Sciatic nerve (tissue), 2 donors: Measurements from ENCODE around the gene TNFSF13. TPM values are rescaled to one million over a fixed set of nuclear protein-coding genes. Genes with fewer than 3 reads are reported as not detected.
"Not testable (repeated sequence)": the region's sequence is repeated elsewhere in the genome, so short reads cannot be mapped to it uniquely, and the experiment has no call there.

Experiments
- ATAC-seq: fragments of 200-7000 bp; cut with Tn5 transposase; one replicate; pipeline ENCODE4 v1.9.1; 2020; ENCODE audit warnings: mild to moderate bottlenecking, moderate library complexity
- DNase-seq: peaks from one replicate; pipeline ENCODE4 v3.0.0-alpha.2; 2020; ENCODE audit warnings: low spot score
- intact Hi-C: fragments of 100-400 bp; cut with DNase I; formaldehyde crosslinking; loops from one replicate; pipeline ENCODE4 v1.14.2; 2022
- total RNA-seq: library from RNA; stranded (reverse); fragmentation: NEBNext Ultra II Directional; extraction: Animal tissue kit (Norgen Biotek cat#: 25700); gene quantifications from one replicate; pipeline ENCODE4 v1.2.1, GENCODE V29; 2021
- donor health status: DM: no; HTN: no; CAD: no.
- donor health status: DM: no; HTN: no; CAD: no.

TNFSF13 gene
- total RNA-seq, 1 donor from 2014 or later, result 32.7 TPM

DNA sequence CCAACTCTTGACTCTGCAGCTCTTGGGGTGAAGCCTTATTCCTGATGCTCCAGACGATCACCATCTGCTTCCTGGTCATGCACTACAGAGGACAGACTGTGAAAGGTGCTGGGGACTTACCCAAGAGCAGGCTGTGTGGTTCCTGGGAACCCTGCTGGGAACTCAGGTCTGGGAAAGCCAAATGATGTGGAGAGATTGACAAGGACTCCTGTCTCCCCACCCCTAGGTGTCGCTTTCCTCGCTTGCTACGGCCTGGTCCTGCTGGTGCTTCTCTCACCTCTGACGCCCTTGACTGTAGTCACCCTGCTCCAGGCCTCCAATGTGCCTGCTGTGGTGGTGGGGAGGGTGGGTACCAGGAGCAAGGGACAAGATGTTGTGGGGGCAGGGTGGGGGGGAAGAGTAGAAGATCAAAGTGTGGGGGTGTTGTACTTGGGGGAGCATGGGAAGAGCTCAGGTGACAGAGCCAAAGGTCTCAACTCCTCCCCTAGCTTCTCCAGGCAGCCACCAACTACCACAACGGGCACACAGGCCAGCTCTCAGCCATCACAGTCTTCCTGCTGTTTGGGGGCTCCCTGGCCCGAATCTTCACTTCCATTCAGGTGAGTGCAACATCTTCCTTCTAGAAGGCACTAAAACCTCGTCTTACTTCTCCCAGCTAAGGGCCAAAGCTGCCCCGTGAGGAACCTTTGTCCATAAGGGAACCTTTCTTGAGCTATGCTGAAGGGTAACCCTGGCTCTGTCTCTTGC is 28.3 kb downstream of the TNFSF13 start:
- intact Hi-C loops, result no loop called here
- DNase-seq, result no peak
- ATAC-seq, result no peak

DNA sequence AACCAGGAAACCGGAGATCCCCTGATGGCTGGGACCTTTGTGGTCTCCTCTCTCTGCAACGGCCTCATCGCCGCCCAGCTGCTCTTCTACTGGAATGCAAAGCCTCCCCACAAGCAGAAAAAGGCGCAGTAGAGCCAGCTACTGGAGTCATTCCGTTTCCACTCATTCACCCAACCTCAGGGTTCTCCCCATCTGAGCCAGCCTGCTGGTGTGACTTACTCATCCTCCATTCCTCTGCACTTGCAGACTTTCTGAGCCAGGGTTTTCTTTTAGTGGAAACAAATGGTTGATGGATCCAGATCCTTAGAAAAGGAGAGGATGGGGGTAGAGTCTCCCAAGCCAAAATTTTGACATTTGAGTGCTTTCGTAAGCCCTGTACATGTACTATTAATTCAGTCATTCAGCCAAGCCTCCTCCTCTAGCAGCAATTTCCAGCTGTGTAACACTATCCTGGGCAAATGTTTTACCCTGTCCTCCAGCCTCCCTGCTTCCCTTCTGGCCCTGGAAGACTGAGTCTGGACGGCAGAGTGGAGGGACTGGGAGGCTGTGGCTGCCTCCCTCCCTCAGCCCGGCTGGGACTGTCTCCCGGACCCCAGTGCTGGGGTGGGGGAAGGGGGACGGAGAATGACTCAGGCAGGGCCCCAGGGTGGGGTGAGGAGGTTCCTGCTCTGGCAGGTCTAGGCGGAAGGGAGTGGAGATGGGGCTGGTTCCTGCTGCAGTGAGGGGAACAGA is 29.0 kb downstream of the TNFSF13 start:
- intact Hi-C loops, result no loop called here
- ATAC-seq, result no peak
- DNase-seq, result no peak

DNA sequence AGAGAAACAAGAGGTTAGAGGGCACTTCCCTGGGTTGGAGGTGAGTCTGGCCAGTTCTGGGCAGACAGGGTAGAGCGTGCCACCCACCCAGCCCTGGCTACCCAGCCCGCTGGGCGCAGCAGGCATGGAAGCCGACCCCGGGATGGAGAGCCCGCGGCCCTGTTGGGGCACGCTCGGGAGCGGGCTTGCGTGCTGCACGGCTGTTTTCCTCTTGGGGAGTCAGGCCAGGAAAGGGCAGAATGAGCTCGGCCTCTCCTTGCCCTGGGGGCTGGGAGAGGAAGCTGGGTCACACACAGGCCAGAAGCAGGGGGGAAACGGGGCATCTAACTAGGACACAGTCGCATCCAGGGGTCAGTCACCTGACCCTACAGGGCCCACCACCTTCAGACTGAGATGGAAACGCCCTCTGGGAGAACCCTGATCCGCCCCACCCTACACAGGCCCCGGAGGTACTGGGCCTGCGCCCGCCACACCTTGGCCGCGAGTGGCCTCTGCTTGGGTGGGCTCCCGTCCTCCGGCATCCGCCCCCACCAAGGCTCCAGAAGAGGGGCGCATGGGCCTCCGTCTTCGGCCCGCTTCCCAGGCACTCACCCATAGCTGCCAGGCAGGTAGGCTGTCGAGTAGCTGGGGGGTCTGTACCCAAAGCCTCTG is 30.1 kb downstream of the TNFSF13 start:
- ATAC-seq (peak; percentile 31), DNase-seq (no peak)
- intact Hi-C loops, result no loop called here

DNA sequence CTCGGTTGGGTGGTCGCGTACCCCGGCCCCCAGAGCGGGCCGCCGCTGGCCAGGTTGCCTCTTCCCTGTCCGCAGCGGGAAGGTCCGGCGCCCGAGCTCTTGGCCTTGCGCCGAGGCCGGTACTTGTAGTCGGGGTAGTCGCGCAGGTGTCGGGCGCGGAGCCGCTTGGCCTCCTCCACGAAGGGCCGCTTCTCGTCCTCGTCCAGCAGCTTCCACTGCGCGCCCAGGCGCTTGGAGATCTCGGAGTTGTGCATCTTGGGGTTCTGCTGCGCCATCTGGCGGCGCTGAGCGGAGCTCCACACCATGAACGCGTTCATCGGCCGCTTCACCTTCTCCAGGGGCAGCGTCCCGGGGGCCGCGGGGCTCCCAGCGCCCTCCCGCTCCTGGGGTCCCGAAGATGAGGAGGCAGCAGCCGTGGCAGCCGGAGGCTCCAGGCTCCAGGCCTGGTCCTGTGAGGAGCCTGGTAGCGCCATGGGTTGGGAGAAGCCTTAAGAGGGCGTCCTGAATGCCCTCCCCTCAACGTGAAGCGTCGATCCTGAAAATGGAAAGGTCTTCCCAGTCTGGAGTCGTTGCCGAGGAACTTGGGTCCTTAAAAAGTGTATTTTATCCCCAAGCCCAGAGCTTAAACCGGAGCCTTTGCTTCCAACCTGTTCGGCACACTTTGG is 30.8 kb downstream of the TNFSF13 start:
- intact Hi-C loops, result no loop called here
- peak; percentile 92 for ATAC-seq

DNA sequence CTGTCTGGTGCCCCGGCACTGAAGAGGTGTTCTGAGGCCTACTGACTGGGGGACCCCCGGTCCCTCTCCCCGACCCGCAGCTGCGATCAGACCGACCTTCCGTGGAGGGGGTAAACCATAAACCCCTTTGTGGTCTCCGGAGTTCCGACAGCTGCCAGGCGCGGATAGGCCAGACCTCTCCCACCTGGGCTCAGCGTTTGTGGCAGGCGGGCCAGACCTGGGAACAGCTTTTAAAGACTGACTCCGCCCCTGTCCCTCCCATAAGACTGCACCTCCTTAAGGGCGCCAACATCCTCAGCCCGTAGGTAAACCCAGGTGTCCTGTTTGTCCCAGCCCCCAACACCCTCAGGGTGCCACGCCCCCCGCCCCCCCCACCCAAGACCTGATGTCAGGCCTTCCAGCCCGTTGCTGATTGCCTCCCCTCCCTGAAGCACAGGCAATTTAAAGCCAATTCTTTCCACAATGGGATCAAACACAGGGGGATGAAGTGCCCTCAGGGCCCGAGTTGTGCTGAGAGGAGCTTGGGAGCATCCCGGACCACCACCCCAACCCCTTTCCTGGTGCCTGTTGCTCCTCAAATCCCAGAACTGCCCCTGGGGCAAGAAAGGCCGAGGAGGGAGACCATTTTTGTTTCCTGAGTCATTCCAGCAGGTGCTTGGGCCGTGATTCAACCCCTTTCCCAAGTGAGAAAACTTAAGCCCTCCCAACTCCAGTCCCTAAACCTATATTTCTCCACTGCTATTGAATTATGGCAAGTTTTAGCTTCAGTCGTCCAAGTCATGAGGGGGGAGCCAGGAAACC is 31.5 kb downstream of the TNFSF13 start, which contains the start of gene SOX15:
Gene SOX15, minus strand, starts transcription at position 204 of the 801 bp plus-strand sequence. CDS start 418 bp downstream, outside the sequence.
- peak; percentile 6 for ATAC-seq
- intact Hi-C loops, result no loop called here
- DNase-seq, result no peak

More for the DNA sequence above, 30.8 kb downstream of the TNFSF13 start:
- DNase-seq, result peak; percentile 92

DNA sequence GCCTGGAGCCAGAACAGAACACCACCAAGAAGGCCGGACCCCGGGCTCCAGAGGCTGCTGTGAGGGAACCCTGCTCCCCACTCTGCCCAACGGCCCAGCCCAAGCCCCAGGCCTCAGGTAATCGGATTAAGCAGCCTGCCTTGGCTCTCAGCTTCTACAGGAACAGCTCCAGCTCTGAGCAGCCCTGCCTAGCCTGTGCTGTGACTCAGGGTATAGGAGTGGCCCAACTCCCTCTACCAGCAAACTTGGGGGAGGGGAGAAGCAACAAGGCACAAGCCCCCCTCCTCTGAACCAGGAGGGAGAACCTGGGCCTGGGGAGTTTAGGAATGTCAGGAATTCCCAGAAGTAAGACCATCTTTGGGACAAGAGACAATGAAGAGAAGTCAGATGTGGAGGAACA is 32.2 kb downstream of the TNFSF13 start:
- DNase-seq (no peak), ATAC-seq (no peak)
- intact Hi-C loops, result no loop called here

DNA sequence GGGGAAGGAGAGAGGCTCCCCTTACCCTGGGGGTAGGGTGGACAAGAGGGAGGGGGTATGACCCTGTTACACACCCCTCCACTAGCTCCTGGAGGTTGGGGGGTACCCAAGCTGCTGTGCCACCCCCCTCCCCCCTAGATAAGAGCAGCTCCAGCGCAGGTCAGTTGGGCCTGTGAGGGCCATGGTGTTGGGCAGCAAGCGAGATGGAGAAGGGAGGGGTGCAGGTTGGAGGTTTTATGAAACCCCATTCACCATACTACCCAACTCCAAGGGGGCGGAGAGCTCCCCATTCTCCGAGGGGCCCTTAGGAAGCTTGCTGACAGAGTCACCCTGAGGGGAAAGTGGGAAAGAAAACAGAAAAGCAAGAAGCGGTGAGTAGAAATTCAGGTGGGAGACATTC is 33.0 kb downstream of the TNFSF13 start:
- ATAC-seq (no peak), DNase-seq (no peak)
- intact Hi-C loops, result no loop called here

DNA sequence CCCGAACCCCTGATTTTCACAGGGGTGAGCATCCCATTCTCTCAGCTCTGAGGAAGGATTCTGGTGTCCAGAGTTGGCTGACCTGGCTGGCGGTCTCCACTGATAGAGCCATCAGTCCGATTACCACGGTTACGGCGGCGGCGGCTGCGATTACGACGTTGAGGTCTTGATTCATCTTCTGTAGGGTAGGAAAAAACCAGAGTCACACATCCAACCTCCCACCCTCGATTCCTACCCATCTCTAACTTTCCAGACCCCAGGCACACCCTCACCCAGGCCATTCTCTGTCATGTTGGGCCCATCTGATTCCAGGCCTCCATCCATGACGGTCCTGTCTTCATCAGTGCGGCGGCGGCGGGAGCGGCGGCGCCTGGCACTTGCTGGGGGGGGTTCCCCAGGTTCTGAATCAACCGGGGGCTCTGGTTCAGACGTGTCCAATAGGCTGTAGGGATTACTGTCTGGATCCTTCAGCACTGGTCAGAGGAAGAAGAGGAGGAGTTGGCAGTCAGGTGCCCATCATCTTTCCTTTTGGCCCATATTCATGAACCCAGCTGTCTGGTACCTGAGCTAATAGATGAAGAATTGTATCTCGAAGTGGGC is 34.0 kb downstream of the TNFSF13 start:
- ATAC-seq (no peak), DNase-seq (no peak)
- intact Hi-C loops, result no loop called here

DNA sequence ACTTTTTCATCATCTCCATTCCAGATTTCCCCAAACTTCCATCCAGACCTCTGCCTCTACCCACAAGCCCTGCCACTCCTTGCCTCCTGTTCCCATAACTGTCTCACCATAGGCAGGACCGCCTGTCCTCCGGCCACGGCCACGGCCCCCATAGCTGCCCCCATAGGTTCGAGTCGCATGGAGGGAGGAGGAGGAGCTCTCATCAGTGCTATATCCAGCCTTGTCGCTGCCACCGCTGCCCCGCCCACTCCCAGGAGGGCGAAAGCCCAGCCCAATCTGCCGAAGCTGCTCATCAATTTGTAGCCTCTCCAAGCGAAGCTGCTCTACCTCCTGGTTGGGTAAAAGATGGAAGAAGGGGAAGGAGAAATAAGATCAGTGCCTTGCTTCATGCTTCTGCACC is 34.7 kb downstream of the TNFSF13 start:
- intact Hi-C loops, result no loop called here
- DNase-seq (no peak), ATAC-seq (no peak)

DNA sequence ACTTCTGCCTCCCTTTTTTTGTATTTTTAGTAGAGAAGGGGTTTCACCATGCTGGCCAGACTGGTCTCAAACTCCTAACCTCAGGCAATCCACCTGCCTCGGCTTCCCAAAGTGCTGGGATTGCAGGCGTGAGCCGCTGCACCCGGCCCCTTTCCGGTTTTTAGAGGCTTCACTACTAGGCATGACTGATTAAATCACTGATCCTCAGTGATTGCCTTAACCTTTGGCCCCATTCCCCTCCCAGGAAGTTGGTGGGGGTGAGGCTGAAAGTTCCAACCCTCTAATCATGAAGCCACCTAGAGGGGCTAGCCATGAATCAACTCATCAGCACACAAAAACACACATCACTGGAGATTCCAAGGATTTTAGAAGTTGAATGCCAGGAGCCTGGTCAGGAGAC is 39.0 kb downstream of the TNFSF13 start:
- DNase-seq, intact Hi-C loops, ATAC-seq: not testable (repeated sequence)

DNA sequence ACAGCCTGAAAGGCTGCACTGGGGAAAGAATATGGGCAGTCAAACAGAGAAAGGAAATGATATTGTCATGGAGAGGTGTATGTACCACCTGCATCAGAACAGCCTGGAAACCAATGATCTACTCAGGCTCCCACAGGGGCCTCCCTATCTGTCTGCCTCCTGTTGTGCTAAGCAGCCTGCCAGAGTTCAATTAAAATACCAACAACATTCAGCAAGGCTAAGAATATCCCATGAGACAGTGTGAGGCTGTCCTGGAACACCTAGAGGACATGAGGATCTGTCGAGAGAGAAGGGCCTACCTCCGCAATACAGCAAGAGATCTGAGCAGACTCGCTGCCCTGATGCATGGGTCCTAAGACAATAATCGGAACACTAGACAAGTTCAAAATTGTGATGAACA is 47.7 kb downstream of the TNFSF13 start:
- DNase-seq, result no peak
- ATAC-seq, result no peak
- intact Hi-C loops, result no loop called here

DNA sequence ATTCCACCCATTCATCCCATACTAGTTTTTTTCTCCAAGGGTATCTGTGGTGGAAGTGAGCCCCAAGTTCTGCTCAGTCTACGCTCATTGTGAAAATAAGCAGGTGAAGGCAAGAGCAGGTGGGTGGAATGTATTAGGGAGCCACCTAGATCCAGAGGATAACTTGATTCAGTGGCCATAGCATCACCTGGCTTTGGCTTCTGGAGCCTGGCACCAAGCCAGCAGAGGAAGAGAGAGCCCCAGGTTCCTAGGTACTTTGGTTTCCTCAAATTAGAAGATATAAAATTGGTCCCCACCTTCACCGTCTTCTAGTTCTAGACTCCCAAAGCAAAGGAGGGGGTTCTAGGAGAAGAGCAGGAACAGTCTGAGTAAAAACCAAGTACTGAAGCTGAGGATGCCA is 52.1 kb downstream of the TNFSF13 start:
- intact Hi-C loops, result no loop called here
- ATAC-seq, result no peak
- no peak for DNase-seq

Other genes with a start within 250 kb of the TNFSF13 start
- gene GPS2, start 243.4 kb upstream of the TNFSF13 start, total RNA-seq, result 53.8 TPM
- 37.0 TPM for gene NEURL4, start 229.4 kb upstream of the TNFSF13 start, total RNA-seq
- gene ACAP1, start 222.2 kb upstream of the TNFSF13 start, total RNA-seq, result 38.3 TPM
- gene KCTD11, start 206.6 kb upstream of the TNFSF13 start, total RNA-seq, result 64.6 TPM
- not detected for gene TMEM95, start 203.6 kb upstream of the TNFSF13 start, total RNA-seq
- gene TNK1, start 177.7 kb upstream of the TNFSF13 start, total RNA-seq, result 6.1 TPM
- 37.1 TPM for gene PLSCR3, start 164.2 kb upstream of the TNFSF13 start, total RNA-seq
- 75.0 TPM for gene TMEM256, start 154.7 kb upstream of the TNFSF13 start, total RNA-seq
- 44.8 TPM for gene NLGN2, start 150.9 kb upstream of the TNFSF13 start, total RNA-seq
- gene SPEM1, start 138.4 kb upstream of the TNFSF13 start, total RNA-seq, result not detected
- not detected for gene SPEM2, start 133.1 kb upstream of the TNFSF13 start, total RNA-seq
- not detected for gene SPEM3, start 129.9 kb upstream of the TNFSF13 start, total RNA-seq
- 3.0 TPM for gene TMEM102, start 123.3 kb upstream of the TNFSF13 start, total RNA-seq
- 3.8 TPM for gene FGF11, start 119.2 kb upstream of the TNFSF13 start, total RNA-seq
- 6.3 TPM for gene CHRNB1, start 113.7 kb upstream of the TNFSF13 start, total RNA-seq
- gene ZBTB4, start 79.1 kb upstream of the TNFSF13 start, total RNA-seq, result 84.2 TPM
- not detected for gene SLC35G6, start 77.3 kb upstream of the TNFSF13 start, total RNA-seq
- gene POLR2A, start 74.4 kb upstream of the TNFSF13 start, total RNA-seq, result 126 TPM
- 63.9 TPM for gene TNFSF12, start 9.7 kb upstream of the TNFSF13 start, total RNA-seq
- gene SENP3, start 3.2 kb downstream of the TNFSF13 start, total RNA-seq, result 39.8 TPM
- gene CD68, start 20.9 kb downstream of the TNFSF13 start, total RNA-seq, result 83.0 TPM
- gene MPDU1, start 25.1 kb downstream of the TNFSF13 start, total RNA-seq, result 21.4 TPM
- 5.1 TPM for gene SOX15, start 31.3 kb downstream of the TNFSF13 start, total RNA-seq
- gene FXR2, start 56.1 kb downstream of the TNFSF13 start, total RNA-seq, result 46.5 TPM
- gene SAT2, start 69.1 kb downstream of the TNFSF13 start, total RNA-seq, result 68.7 TPM
- gene SHBG, start 71.4 kb downstream of the TNFSF13 start, total RNA-seq, result 0.53 TPM
- 14.3 TPM for gene ATP1B2, start 92.2 kb downstream of the TNFSF13 start, total RNA-seq
- 41.5 TPM for gene TP53, start 128.7 kb downstream of the TNFSF13 start, total RNA-seq
- gene WRAP53, start 129.7 kb downstream of the TNFSF13 start, total RNA-seq, result 5.7 TPM
- 0.53 TPM for gene EFNB3, start 146.5 kb downstream of the TNFSF13 start, total RNA-seq
- gene DNAH2, start 159.0 kb downstream of the TNFSF13 start, total RNA-seq, result 0.31 TPM